GM19438 (cell line): ENCODE data around the gene C19orf44.

Source experiments
- ATAC-seq: cut with Tn5 transposase; IDR thresholded peaks from one replicate; pipeline ENCODE4 v1.9.1; 2021; ENCODE audit warnings: low read depth; ENCODE audit not compliant: unreplicated experiment

Gene C19orf44

DNA sequence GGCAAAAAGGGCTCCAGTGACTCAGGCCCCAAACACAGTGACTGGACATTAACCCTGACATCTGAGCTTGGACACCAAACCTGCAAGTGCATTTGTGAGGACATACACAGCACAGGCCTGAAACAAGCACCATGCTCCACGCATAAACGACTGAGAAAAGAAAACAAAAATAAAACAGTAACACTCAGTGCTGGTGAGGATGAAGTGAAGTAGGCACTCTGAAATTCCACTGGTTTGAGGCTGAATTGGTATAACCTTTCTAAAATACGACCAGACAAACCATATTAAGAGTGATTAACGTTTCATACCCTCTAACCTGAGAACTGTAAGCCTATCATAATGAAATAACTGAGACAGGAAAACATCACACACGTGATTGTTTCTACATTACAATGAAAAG lies 70.5 kb downstream of the C19orf44 start:
- no peak for ATAC-seq

DNA sequence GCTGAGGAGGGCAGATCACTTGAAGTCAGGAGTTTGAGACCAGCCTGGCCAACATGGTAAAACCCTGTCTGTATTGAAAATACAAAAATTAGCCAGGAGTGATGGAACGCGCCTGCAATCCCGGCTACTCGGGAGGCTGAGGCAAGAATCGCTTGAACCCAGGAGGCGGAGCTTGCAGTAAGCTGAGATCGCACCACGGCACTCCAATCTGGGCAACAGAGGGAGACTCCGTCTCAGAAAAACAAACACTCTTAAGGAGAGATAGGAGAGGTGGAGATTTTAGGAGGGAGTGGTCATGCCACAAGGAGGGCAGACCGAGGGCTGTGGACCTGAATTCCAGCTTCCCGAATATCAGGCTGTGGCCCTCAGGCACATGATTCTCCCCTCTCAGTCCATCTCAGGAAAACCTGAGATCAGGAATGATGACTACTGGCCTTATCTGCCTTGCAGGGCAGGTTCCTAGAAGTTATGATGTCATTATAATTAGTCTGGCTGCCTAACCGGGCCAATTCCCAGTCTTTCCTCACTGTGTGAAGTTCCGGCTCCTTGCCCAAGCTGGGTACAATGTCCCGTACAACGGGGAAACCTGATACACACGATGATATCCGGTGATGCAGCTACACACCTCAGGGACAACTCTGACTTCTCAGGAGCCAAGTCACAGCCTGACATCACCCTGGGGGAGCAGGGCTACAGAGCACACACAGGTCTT lies 73.6 kb downstream of the C19orf44 start:
- no peak for ATAC-seq
